HepG2 (cell line): ENCODE measurements around the gene ZNF3.

ENCODE experiments used
- CREM ChIP-seq, 2 experiments: sonication (generic) in 1 of 2; formaldehyde crosslinking in 1 of 2; IDR thresholded peaks; 2 replicates each; pipeline versions ENCODE4 v1.4.0 to v1.6.1; 2016 to 2020; ENCODE audit warnings: antibody characterized with exemption in 1 of 2, mild to moderate bottlenecking in 1 of 2, missing genetic modification reagents in 1 of 2
- TAF1 ChIP-seq: sonication (generic); formaldehyde crosslinking; IDR thresholded peaks from 2 replicates; pipeline ENCODE4 v1.4.0; 2020; ENCODE audit warnings: missing genetic modification reagents
- ZMYM2 ChIP-seq: sonication (generic); formaldehyde crosslinking; IDR thresholded peaks from 2 replicates; pipeline ENCODE4 v1.8.0; 2022; ENCODE audit warnings: mild to moderate bottlenecking, missing genetic modification reagents

GRCh38 chr7:100033526-100033925 is 48.0 kb downstream of the ZNF3 start:
- TF ChIP-seq CREM (IDR thresholded peaks at IDR 0.05) (no peak), CREM (CRISPR knock-in tag; IDR thresholded peaks at IDR 0.05) (no peak), TAF1 (no peak), ZMYM2 (CRISPR knock-in tag) (no peak)
